HL-60 (cell line): ENCODE measurements around the gene SALL1.

ENCODE experiments used
- GABPA ChIP-seq: IDR thresholded peaks from 2 replicates; pipeline ENCODE4 v1.6.1; 2012; ENCODE audit warnings: low read depth
- POLR2AphosphoS5 ChIP-seq: IDR thresholded peaks from 2 replicates; pipeline ENCODE4 v1.6.1; 2012; ENCODE audit warnings: low read depth
- SPI1 ChIP-seq: IDR thresholded peaks from 2 replicates; pipeline ENCODE4 v1.6.1; 2012; ENCODE audit warnings: low read depth, mild to moderate bottlenecking, borderline replicate concordance
- TF ChIP-seq, protein P1 (sequence below): IDR thresholded peaks from one replicate; pipeline ENCODE4 v1.5.1; 2011; ENCODE audit warnings: low read length, control low read depth, inconsistent platforms; ENCODE audit not compliant: insufficient read depth
- TF ChIP-seq, protein P2 (sequence below): IDR thresholded peaks from 2 replicates; pipeline ENCODE4 v1.6.1; 2012; ENCODE audit warnings: low read depth; ENCODE audit not compliant: insufficient replicate concordance

DNA sequence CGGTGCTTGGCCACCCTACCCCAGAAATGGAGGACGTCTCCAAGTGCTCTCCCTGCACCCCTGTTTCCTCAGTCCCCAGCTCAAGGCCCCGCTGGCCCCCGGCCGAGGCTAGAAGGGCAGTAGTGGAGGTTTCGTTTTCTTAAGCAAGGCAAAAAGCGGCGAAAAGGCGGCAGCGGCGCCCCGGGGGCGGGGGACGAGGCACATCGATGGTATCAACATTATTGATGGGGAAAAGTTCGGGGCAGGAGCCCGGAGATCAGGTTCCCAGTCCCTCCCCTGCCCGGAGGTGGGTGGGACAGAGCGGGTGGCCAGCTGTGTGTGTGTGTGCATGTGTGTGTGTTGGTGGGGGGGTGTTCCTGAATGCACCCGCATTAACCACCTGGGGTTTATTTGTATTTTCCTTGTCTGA lies 4.1 kb upstream of the SALL1 start:
- TF ChIP-seq, protein P1, sequence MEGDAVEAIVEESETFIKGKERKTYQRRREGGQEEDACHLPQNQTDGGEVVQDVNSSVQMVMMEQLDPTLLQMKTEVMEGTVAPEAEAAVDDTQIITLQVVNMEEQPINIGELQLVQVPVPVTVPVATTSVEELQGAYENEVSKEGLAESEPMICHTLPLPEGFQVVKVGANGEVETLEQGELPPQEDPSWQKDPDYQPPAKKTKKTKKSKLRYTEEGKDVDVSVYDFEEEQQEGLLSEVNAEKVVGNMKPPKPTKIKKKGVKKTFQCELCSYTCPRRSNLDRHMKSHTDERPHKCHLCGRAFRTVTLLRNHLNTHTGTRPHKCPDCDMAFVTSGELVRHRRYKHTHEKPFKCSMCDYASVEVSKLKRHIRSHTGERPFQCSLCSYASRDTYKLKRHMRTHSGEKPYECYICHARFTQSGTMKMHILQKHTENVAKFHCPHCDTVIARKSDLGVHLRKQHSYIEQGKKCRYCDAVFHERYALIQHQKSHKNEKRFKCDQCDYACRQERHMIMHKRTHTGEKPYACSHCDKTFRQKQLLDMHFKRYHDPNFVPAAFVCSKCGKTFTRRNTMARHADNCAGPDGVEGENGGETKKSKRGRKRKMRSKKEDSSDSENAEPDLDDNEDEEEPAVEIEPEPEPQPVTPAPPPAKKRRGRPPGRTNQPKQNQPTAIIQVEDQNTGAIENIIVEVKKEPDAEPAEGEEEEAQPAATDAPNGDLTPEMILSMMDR: no peak
- TF ChIP-seq GABPA (no peak), SPI1 (no peak), POLR2AphosphoS5 (no peak)
- TF ChIP-seq, protein P2, sequence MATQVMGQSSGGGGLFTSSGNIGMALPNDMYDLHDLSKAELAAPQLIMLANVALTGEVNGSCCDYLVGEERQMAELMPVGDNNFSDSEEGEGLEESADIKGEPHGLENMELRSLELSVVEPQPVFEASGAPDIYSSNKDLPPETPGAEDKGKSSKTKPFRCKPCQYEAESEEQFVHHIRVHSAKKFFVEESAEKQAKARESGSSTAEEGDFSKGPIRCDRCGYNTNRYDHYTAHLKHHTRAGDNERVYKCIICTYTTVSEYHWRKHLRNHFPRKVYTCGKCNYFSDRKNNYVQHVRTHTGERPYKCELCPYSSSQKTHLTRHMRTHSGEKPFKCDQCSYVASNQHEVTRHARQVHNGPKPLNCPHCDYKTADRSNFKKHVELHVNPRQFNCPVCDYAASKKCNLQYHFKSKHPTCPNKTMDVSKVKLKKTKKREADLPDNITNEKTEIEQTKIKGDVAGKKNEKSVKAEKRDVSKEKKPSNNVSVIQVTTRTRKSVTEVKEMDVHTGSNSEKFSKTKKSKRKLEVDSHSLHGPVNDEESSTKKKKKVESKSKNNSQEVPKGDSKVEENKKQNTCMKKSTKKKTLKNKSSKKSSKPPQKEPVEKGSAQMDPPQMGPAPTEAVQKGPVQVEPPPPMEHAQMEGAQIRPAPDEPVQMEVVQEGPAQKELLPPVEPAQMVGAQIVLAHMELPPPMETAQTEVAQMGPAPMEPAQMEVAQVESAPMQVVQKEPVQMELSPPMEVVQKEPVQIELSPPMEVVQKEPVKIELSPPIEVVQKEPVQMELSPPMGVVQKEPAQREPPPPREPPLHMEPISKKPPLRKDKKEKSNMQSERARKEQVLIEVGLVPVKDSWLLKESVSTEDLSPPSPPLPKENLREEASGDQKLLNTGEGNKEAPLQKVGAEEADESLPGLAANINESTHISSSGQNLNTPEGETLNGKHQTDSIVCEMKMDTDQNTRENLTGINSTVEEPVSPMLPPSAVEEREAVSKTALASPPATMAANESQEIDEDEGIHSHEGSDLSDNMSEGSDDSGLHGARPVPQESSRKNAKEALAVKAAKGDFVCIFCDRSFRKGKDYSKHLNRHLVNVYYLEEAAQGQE: no peak
